ENCODE measurements around the gene NDFIP1. TPM values are rescaled to one million over a fixed set of nuclear protein-coding genes. Genes with fewer than 3 reads are reported as not detected.

NDFIP1 gene
- total RNA-seq, 1 experiment from 2014 or later, result 27.6 TPM

- H3K9me3 Mint-ChIP-seq, result no peaks in the 10 kb centered on the region
- no peak for DNase-seq (ENCODE audit: low spot score)
- H3K36me3 Mint-ChIP-seq, result no peaks in the 10 kb centered on the region
- no peak overlapping the region for H3K27ac Mint-ChIP-seq
- peaks cover 51% of the 10 kb centered on the region for H3K4me1 Mint-ChIP-seq
- H3K4me3 Mint-ChIP-seq, result no peak overlapping the region
- H3K27me3 Mint-ChIP-seq (ENCODE audit: low read depth), result no peaks in the 10 kb centered on the region
- POLR2A ChIA-PET, result no interaction called here
- ATAC-seq, result no peak
- no peak for TF ChIP-seq ZNF232 (CRISPR knock-in tag; IDR thresholded peaks at IDR 0.05)
- TF ChIP-seq NFATC4 (CRISPR knock-in tag; IDR thresholded peaks at IDR 0.05), result no peak
- TF ChIP-seq ERG (CRISPR knock-in tag; IDR thresholded peaks at IDR 0.05), result no peak
- no peak for TF ChIP-seq HMGXB4 (CRISPR knock-in tag; IDR thresholded peaks at IDR 0.05)
- no peak for TF ChIP-seq EMX1 (CRISPR knock-in tag; IDR thresholded peaks at IDR 0.05)
- TF ChIP-seq CTCF (IDR thresholded peaks at IDR 0.05), result no peak
- TF ChIP-seq MXD4 (CRISPR knock-in tag; IDR thresholded peaks at IDR 0.05; ENCODE audit: borderline replicate concordance), result no peak
- no peak for TF ChIP-seq SMAD3 (CRISPR knock-in tag; IDR thresholded peaks at IDR 0.05; ENCODE audit: borderline replicate concordance)
- TF ChIP-seq TP53 (CRISPR knock-in tag; IDR thresholded peaks at IDR 0.05), result no peak
- no peak for TF ChIP-seq ZNF425 (CRISPR knock-in tag; conservative IDR thresholded peaks at IDR 0.05)
- no peak for TF ChIP-seq TCF7 (CRISPR knock-in tag; IDR thresholded peaks at IDR 0.05; ENCODE audit: low read depth)
- CTCF ChIA-PET, result interaction anchor here (1.0 to 1.8 kb wide), 4 partner anchors 16 to 36 kb away, joined by 3 to 8 read pairs (median 4); no protein-coding TSS in a partner anchor
Observed at GRCh38 chr5:142186514-142186856, 77.9 kb downstream of the NDFIP1 start.

- CTCF ChIA-PET, result interaction anchor here (0.5 to 1.8 kb wide), 5 partner anchors 16 to 198 kb away, joined by 3 to 8 read pairs (median 4); no protein-coding TSS in a partner anchor
- no peak for DNase-seq (ENCODE audit: low spot score)
- H3K27ac Mint-ChIP-seq, result no peak overlapping the region
- no peaks in the 10 kb centered on the region for H3K27me3 Mint-ChIP-seq (ENCODE audit: low read depth)
- H3K4me1 Mint-ChIP-seq, result peaks cover 52% of the 10 kb centered on the region
- no peaks in the 10 kb centered on the region for H3K9me3 Mint-ChIP-seq
- POLR2A ChIA-PET, result interaction anchor here (0.6 kb wide), 1 partner anchor 237 kb away, joined by 3 read pairs; no protein-coding TSS in a partner anchor
- no peak overlapping the region for H3K4me3 Mint-ChIP-seq
- ATAC-seq, result no peak; the same call in 1 of the 2 replicates
- no peaks in the 10 kb centered on the region for H3K36me3 Mint-ChIP-seq
- TF ChIP-seq GRHL2 (CRISPR knock-in tag; IDR thresholded peaks at IDR 0.05; ENCODE audit: insufficient replicate concordance, severe bottlenecking) (no peak), AR (CRISPR knock-in tag; IDR thresholded peaks at IDR 0.05) (no peak), ATF3 (CRISPR knock-in tag; conservative IDR thresholded peaks at IDR 0.05) (no peak), CDX4 (CRISPR knock-in tag; IDR thresholded peaks at IDR 0.05; ENCODE audit: borderline replicate concordance) (no peak), HMGA2 (CRISPR knock-in tag; IDR thresholded peaks at IDR 0.05) (no peak), NFE2L1 (CRISPR knock-in tag; IDR thresholded peaks at IDR 0.05) (no peak)
Observed at GRCh38 chr5:142186857-142187594, 78.4 kb downstream of the NDFIP1 start.
